GM23338 (cell line): ENCODE measurements around the gene FYN. TPM values are rescaled to one million over a fixed set of nuclear protein-coding genes. Genes with fewer than 3 reads are reported as not detected.

ENCODE experiments used
- ATAC-seq: fragments of 200-7000 bp; cut with Tn5 transposase; 3 replicates; pipeline ENCODE4 v1.9.1; 2020
- DNase-seq: peaks from one replicate; pipeline ENCODE4 v3.0.0-alpha.2; 2015; ENCODE audit warnings: low spot score
- H2AFZ ChIP-seq: fragments of 200-600 bp; sonication (generic); 2 replicates; pipeline ENCODE4 v1.8.0; 2016; ENCODE audit warnings: antibody characterized with exemption, mild to moderate bottlenecking, moderate library complexity
- H3F3A ChIP-seq: fragments of 200-600 bp; sonication (generic); replicated peaks from 2 replicates; pipeline ENCODE4 v1.8.0; 2017; ENCODE audit warnings: antibody characterized with exemption, mixed run types, low read depth
- H3K27ac ChIP-seq: fragments of 200-600 bp; sonication (generic); 2 replicates; pipeline ENCODE4 v1.6.1; 2016; ENCODE audit warnings: low read depth
- H3K27me3 ChIP-seq: fragments of 200-600 bp; sonication (generic); 2 replicates; pipeline ENCODE4 v1.8.0; 2016; ENCODE audit warnings: mild to moderate bottlenecking, mixed run types, moderate library complexity; ENCODE audit not compliant: insufficient read depth
- H3K36me3 ChIP-seq: fragments of 200-600 bp; sonication (generic); 2 replicates; pipeline ENCODE4 v1.8.0; 2016; ENCODE audit warnings: mild to moderate bottlenecking; ENCODE audit not compliant: insufficient read depth
- H3K4me1 ChIP-seq: fragments of 200-600 bp; sonication (generic); 2 replicates; pipeline ENCODE4 v1.8.0; 2016; ENCODE audit warnings: mild to moderate bottlenecking, moderate library complexity; ENCODE audit not compliant: insufficient read depth
- H3K4me2 ChIP-seq: fragments of 200-600 bp; sonication (generic); 2 replicates; pipeline ENCODE4 v1.7.1; 2017; ENCODE audit warnings: mixed run types
- H3K4me3 ChIP-seq: fragments of 200-600 bp; sonication (generic); 2 replicates; pipeline ENCODE4 v1.6.1; 2016; ENCODE audit warnings: mixed run types
- H3K79me2 ChIP-seq: fragments of 200-600 bp; sonication (generic); replicated peaks from 2 replicates; pipeline ENCODE4 v1.8.0; 2017; ENCODE audit warnings: mild to moderate bottlenecking; ENCODE audit not compliant: insufficient read depth
- H3K9me2 ChIP-seq: fragments of 200-600 bp; sonication (generic); 2 replicates; pipeline ENCODE4 v1.8.0; 2017; ENCODE audit not compliant: insufficient read depth
- H4K20me1 ChIP-seq: fragments of 200-600 bp; sonication (generic); replicated peaks from 2 replicates; pipeline ENCODE4 v1.8.0; 2017; ENCODE audit warnings: mild to moderate bottlenecking; ENCODE audit not compliant: insufficient read depth
- H3K27ac Mint-ChIP-seq: 2 replicates; pipeline ENCODE4 v1.8.0; 2020; ENCODE audit warnings: inconsistent platforms, mild to moderate bottlenecking, moderate library complexity, mixed read lengths
- H3K27me3 Mint-ChIP-seq: 3 replicates; pipeline ENCODE4 v1.8.0; 2022; ENCODE audit warnings: low read depth, mild to moderate bottlenecking, moderate library complexity, mixed read lengths, inconsistent platforms; ENCODE audit not compliant: insufficient read depth, poor library complexity
- H3K36me3 Mint-ChIP-seq: 3 replicates; pipeline ENCODE4 v1.8.0; 2021; ENCODE audit warnings: low read depth, mild to moderate bottlenecking, inconsistent platforms, moderate library complexity, mixed read lengths
- H3K4me1 Mint-ChIP-seq: 3 replicates; pipeline ENCODE4 v1.8.0; 2020; ENCODE audit warnings: mild to moderate bottlenecking, inconsistent platforms, mixed read lengths
- H3K4me3 Mint-ChIP-seq: 3 replicates; pipeline ENCODE4 v1.8.0; 2021; ENCODE audit warnings: moderate library complexity, mild to moderate bottlenecking, inconsistent platforms, mixed read lengths
- H3K9me3 Mint-ChIP-seq: 3 replicates; pipeline ENCODE4 v1.8.0; 2020; ENCODE audit warnings: moderate library complexity, mild to moderate bottlenecking, inconsistent platforms, mixed read lengths
- CREB1 ChIP-seq: fragments of 250-450 bp; sonication (Bioruptor Pico); IDR thresholded peaks from 2 replicates; pipeline ENCODE4 v1.5.0; 2020; ENCODE audit warnings: low read depth, mild to moderate bottlenecking, moderate library complexity
- CTCF ChIP-seq, 2 experiments: fragments of 200-600 bp in 1 of 2; sonication (generic) in 1 of 2; conservative IDR thresholded peaks; 2 replicates each; pipeline versions ENCODE4 v1.5.1 to v1.6.1; 2016 to 2017; ENCODE audit warnings: antibody characterized with exemption in 2 of 2, low read depth in 2 of 2, mild to moderate bottlenecking in 2 of 2, moderate library complexity in 1 of 2
- ETS1 ChIP-seq: IDR thresholded peaks from 2 replicates; pipeline ENCODE4 v1.6.1; 2016; ENCODE audit warnings: antibody characterized with exemption
- EZH2 ChIP-seq: fragments of 200-600 bp; sonication (generic); IDR thresholded peaks from one replicate; pipeline ENCODE4 v1.8.0; 2017; ENCODE audit warnings: antibody characterized with exemption, mild to moderate bottlenecking, low read depth; ENCODE audit not compliant: unreplicated experiment
- EZH2phosphoT487 ChIP-seq: fragments of 200-600 bp; sonication (generic); IDR thresholded peaks from one replicate; pipeline ENCODE4 v1.8.1; 2018; ENCODE audit warnings: antibody characterized with exemption; ENCODE audit not compliant: unreplicated experiment
- JUNB ChIP-seq: IDR thresholded peaks from one replicate; pipeline ENCODE4 v1.6.1; 2016; ENCODE audit warnings: antibody characterized with exemption; ENCODE audit not compliant: unreplicated experiment
- NANOG ChIP-seq: IDR thresholded peaks from 2 replicates; pipeline ENCODE4 v1.6.1; 2016; ENCODE audit warnings: antibody characterized with exemption, borderline replicate concordance
- POLR2AphosphoS5 ChIP-seq: IDR thresholded peaks from 2 replicates; pipeline ENCODE4 v1.6.1; 2016; ENCODE audit warnings: antibody characterized with exemption, low read depth
- REST ChIP-seq: IDR thresholded peaks from one replicate; pipeline ENCODE4 v1.6.1; 2018; ENCODE audit warnings: antibody characterized with exemption; ENCODE audit not compliant: unreplicated experiment
- STAT1 ChIP-seq: IDR thresholded peaks from one replicate; pipeline ENCODE4 v1.6.1; 2016; ENCODE audit warnings: antibody characterized with exemption; ENCODE audit not compliant: unreplicated experiment
- ZNF114 ChIP-seq: fragments of 250-450 bp; sonication (Bioruptor Pico); IDR thresholded peaks from 2 replicates; pipeline ENCODE4 v1.5.0; 2020; ENCODE audit warnings: mild to moderate bottlenecking, moderate library complexity
- ZNF331 ChIP-seq: fragments of 250-450 bp; sonication (Bioruptor Pico); IDR thresholded peaks from 2 replicates; pipeline ENCODE4 v1.5.0; 2020; ENCODE audit warnings: low read depth, mild to moderate bottlenecking, moderate library complexity
- ZNF462 ChIP-seq: fragments of 250-450 bp; sonication (Bioruptor Pico); IDR thresholded peaks from 2 replicates; pipeline ENCODE4 v1.5.0; 2020; ENCODE audit warnings: mild to moderate bottlenecking, moderate library complexity
- polyA plus RNA-seq: library from polyadenylated mRNA; unstranded; fragments of >200 nt; fragmentation: Nextera tagmentation; extraction: Ambion mirVana; gene quantifications from 2 replicates; pipeline ENCODE4 v1.2.1, GENCODE V29; 2016
- total RNA-seq: library from RNA; depleted of rRNA; stranded (reverse); fragments of >200 nt; shearing (Covaris generic); gene quantifications from 2 replicates; pipeline ENCODE4 v1.2.3, GENCODE V29; 2014

Gene FYN
- total and polyA plus RNA-seq, 2 experiments from 2014 or later: 46.8 to 143 TPM

- Histone ChIP-seq H3K4me1 (peaks cover 24% of the 10 kb centered on the region), H3K27ac (no peak overlapping the region), H3K36me3 (no peaks in the 10 kb centered on the region; the same call in 1 of the 2 replicates), H3F3A (no peaks in the 10 kb centered on the region), H3K9me2 (no peaks in the 10 kb centered on the region), H3K4me2 (no peak overlapping the region), H4K20me1 (peaks cover 3% of the 10 kb centered on the region; the same call in 1 of the 2 replicates), H3K79me2 (no peaks in the 10 kb centered on the region), H3K4me3 (no peak overlapping the region), H3K27me3 (no peaks in the 10 kb centered on the region), H2AFZ (no peak overlapping the region)
- no peak overlapping the region for H3K4me3 Mint-ChIP-seq
- TF ChIP-seq EZH2 (no peak), POLR2AphosphoS5 (no peak), ETS1 (no peak), STAT1 (no peak), ZNF331 (no peak), ZNF462 (no peak), REST (no peak), ZNF114 (CRISPR knock-in tag) (no peak), CTCF (conservative IDR thresholded peaks at IDR 0.05; ENCODE audit: low read depth in 2 of 2) (no peak), NANOG (no peak), EZH2phosphoT487 (no peak), CREB1 (CRISPR knock-in tag) (no peak), JUNB (no peak)
- DNase-seq: no peak
- no peak overlapping the region for H3K27ac Mint-ChIP-seq
- peaks cover 32% of the 10 kb centered on the region for H3K36me3 Mint-ChIP-seq
- peaks cover 31% of the 10 kb centered on the region for H3K4me1 Mint-ChIP-seq
- no peak for ATAC-seq
- H3K27me3 Mint-ChIP-seq: peaks cover 2% of the 10 kb centered on the region
- no peaks in the 10 kb centered on the region for H3K9me3 Mint-ChIP-seq
Measured at GRCh38 chr6:111713811-111714210, 159.4 kb downstream of the FYN start.
